Upper lobe of left lung (tissue), 6 donors: ENCODE measurements around the gene CTSE. TPM values are rescaled to one million over a fixed set of nuclear protein-coding genes. Genes with fewer than 3 reads are reported as not detected.

Experiments
- ATAC-seq, 2 donors: fragments of 200-7000 bp; cut with Tn5 transposase; one replicate each; pipeline ENCODE4 v1.9.1; 2022; ENCODE audit warnings: mild to moderate bottlenecking in 2 of 2, moderate library complexity in 2 of 2; ENCODE audit not compliant: low FRiP score in 2 of 2
- DNase-seq, 2 donors: peaks; one replicate each; pipeline ENCODE4 v3.0.0-alpha.2; 2019 to 2020
- H3K27ac ChIP-seq, 4 donors: fragments of 200-600 bp; sonication (generic); one replicate each; pipeline ENCODE4 v1.5.1; 2016 to 2019
- H3K27me3 ChIP-seq, 4 donors: fragments of 200-600 bp; sonication (generic); one replicate each; pipeline ENCODE4 v1.5.1; 2017 to 2019
- H3K36me3 ChIP-seq, 4 donors: fragments of 200-600 bp; sonication (generic); one replicate each; pipeline ENCODE4 v1.5.1; 2016 to 2019
- H3K4me1 ChIP-seq, 4 donors: fragments of 200-600 bp; sonication (generic); one replicate each; pipeline ENCODE4 v1.5.1; 2018 to 2019
- H3K4me3 ChIP-seq, 4 donors: fragments of 200-600 bp; sonication (generic); one replicate each; pipeline ENCODE4 v1.5.1; 2017 to 2019; ENCODE audit warnings: mild to moderate bottlenecking in 2 of 4, moderate library complexity in 1 of 4
- H3K9me3 ChIP-seq, 4 donors: fragments of 200-600 bp; sonication (generic); one replicate each; pipeline ENCODE4 v1.5.1; 2018 to 2019
- CTCF ChIP-seq, 6 experiments: fragments of 450-650 bp in 4 of 6; fragments of 200-600 bp in 2 of 6; sonication (generic) in 2 of 6; IDR thresholded peaks; one replicate each; pipeline ENCODE4 v1.5.1; 2016 to 2019; ENCODE audit warnings: antibody characterized with exemption in 6 of 6
- EP300 ChIP-seq, 4 donors: sonication (generic); formaldehyde crosslinking; IDR thresholded peaks; one replicate each; pipeline ENCODE4 v1.5.1; 2017; ENCODE audit warnings: antibody characterized with exemption in 4 of 4, control low read depth in 2 of 4
- POLR2A ChIP-seq, 4 donors: fragments of 450-650 bp; IDR thresholded peaks; one replicate each; pipeline ENCODE4 v1.5.1; 2016 to 2017; ENCODE audit warnings: antibody characterized with exemption in 4 of 4, mild to moderate bottlenecking in 2 of 4
- POLR2AphosphoS5 ChIP-seq, 2 donors: sonication (generic); formaldehyde crosslinking; IDR thresholded peaks; one replicate each; pipeline ENCODE4 v1.5.1; 2017; ENCODE audit warnings: antibody characterized with exemption in 2 of 2
- WGBS, 2 donors: methylation state at CpG; one replicate each; pipeline ENCODE4 v1.1.5; 2017 to 2018; 5-methylcytosine and 5-hydroxymethylcytosine counted together
- total RNA-seq, 6 donors: library from RNA; depleted of rRNA in 4 of 6; stranded (reverse); fragments of >200 nt in 4 of 6; gene quantifications; one replicate each; pipeline versions ENCODE4 v1.1.0 to v1.2.1, GENCODE V29; 2016 to 2021
- donor health status: DM: no; HTN: no; CAD: no; lungs with moderate emphysema.
- donor health status: DM: no; HTN: yes; CAD: no; lungs with severe emphysema.

CTSE gene
- total RNA-seq, 6 donors from 2014 or later = 34.6 to 132 (median 106) TPM

- peak; percentile 46 to 66 for ATAC-seq
- Histone ChIP-seq H3K27ac (peak overlapping the region in 3 of 4 donors; percentile 35 to 79 (median 35)), H3K36me3 (no peaks in the 10 kb centered on the region)
Measured at GRCh38 chr1:205961991-205962820, 61.5 kb downstream of the CTSE start.

GRCh38 chr1:205961405-205961804 lies 62.3 kb downstream of the CTSE start:
- H3K4me3 ChIP-seq = no peak overlapping the region
- no peaks in the 10 kb centered on the region for H3K36me3 ChIP-seq
- H3K9me3 ChIP-seq = no peaks in the 10 kb centered on the region
- DNase-seq (peak in 1 of 2 donors; percentile 55), ATAC-seq (no peak)
- peaks cover 19 to 23% (median 22%) of the 10 kb centered on the region in 4 donors for H3K4me1 ChIP-seq
- H3K27me3 ChIP-seq = no peaks in the 10 kb centered on the region
- 10 to 17% methylated on average over 2 of the region's 2 CpGs for WGBS, 2 donors
- TF ChIP-seq CTCF (IDR thresholded peaks at IDR 0.05) (no peak), POLR2AphosphoS5 (IDR thresholded peaks at IDR 0.05) (no peak), EP300 (IDR thresholded peaks at IDR 0.05) (no peak), POLR2A (IDR thresholded peaks at IDR 0.05) (no peak)
- H3K27ac ChIP-seq = peak overlapping the region in 2 of 4 donors; percentile 9 to 79

More at GRCh38 chr1:205961991-205962820, 61.5 kb downstream of the CTSE start:
- no peaks in the 10 kb centered on the region for H3K27me3 ChIP-seq
- 22 to 23% methylated on average over 9 of the region's 9 CpGs for WGBS, 2 donors
- peak in 1 of 2 donors; percentile 91 for DNase-seq
- no peak overlapping the region for H3K4me3 ChIP-seq
- H3K9me3 ChIP-seq = no peaks in the 10 kb centered on the region
- peaks cover 19 to 23% (median 22%) of the 10 kb centered on the region in 4 donors for H3K4me1 ChIP-seq
- TF ChIP-seq EP300 (IDR thresholded peaks at IDR 0.05) (peak in 1 of 4 donors; percentile 48), CTCF (IDR thresholded peaks at IDR 0.05) (no peak), POLR2AphosphoS5 (IDR thresholded peaks at IDR 0.05) (peak in 1 of 2 donors; percentile 60), POLR2A (IDR thresholded peaks at IDR 0.05) (no peak)

GRCh38 chr1:205959789-205960188 lies 63.9 kb downstream of the CTSE start:
- no peaks in the 10 kb centered on the region for H3K9me3 ChIP-seq
- WGBS, 2 donors = 82 to 91% methylated on average over 4 of the region's 4 CpGs
- ATAC-seq = no peak
- no peak overlapping the region for H3K27ac ChIP-seq
- no peak overlapping the region for H3K4me3 ChIP-seq
- no peak for DNase-seq
- H3K36me3 ChIP-seq = no peaks in the 10 kb centered on the region
- TF ChIP-seq POLR2A (IDR thresholded peaks at IDR 0.05) = no peak
- no peak for TF ChIP-seq EP300 (IDR thresholded peaks at IDR 0.05)
- no peak for TF ChIP-seq CTCF (IDR thresholded peaks at IDR 0.05)
- TF ChIP-seq POLR2AphosphoS5 (IDR thresholded peaks at IDR 0.05) = no peak
- H3K4me1 ChIP-seq = peaks cover 19 to 23% (median 22%) of the 10 kb centered on the region in 4 donors
- no peaks in the 10 kb centered on the region for H3K27me3 ChIP-seq

Other genes with a start within 250 kb of the CTSE start
- 10 to 100 TPM; 17.8 to 27.6 (median 25.1) TPM for gene RAB29, start 248.4 kb downstream of the CTSE start, total RNA-seq
- gene SLC41A1, start 210.7 kb downstream of the CTSE start, total RNA-seq = 10 to 100 TPM; 17.8 to 35.1 (median 27.3) TPM
- under 1 TPM in 2 of 6 donors, not detected in 4; 0.34 to 0.47 TPM for gene PM20D1, start 173.8 kb downstream of the CTSE start, total RNA-seq
- gene SLC26A9, start 80.4 kb downstream of the CTSE start, total RNA-seq = 10 to 100 TPM; 10.6 to 31.9 (median 20.9) TPM
- gene RAB7B, start 20.5 kb downstream of the CTSE start, total RNA-seq = 10 to 100 TPM in 2 of 6 donors, 1 to 10 TPM in 4; 2.6 to 27.5 (median 9.1) TPM
- 10 to 100 TPM in 1 of 6 donors, 1 to 10 TPM in 4, not detected in 1; 1.4 to 19.0 (median 6.8) TPM for gene RHEX, start 29.3 kb upstream of the CTSE start, total RNA-seq
- gene AVPR1B, start 93.5 kb upstream of the CTSE start, total RNA-seq = not detected
- gene FAM72A, start 178.9 kb upstream of the CTSE start, total RNA-seq = 1 to 10 TPM in 3 of 6 donors, under 1 TPM in 2, not detected in 1; 0.89 to 6.6 (median 3.3) TPM
- 100 to 1,000 TPM in 2 of 6 donors, 10 to 100 TPM in 4; 43.8 to 111 (median 66.2) TPM for gene SRGAP2, start 179.6 kb upstream of the CTSE start, total RNA-seq